Ovary (tissue), 3 donors: ENCODE measurements around the gene LDLRAD4.

ENCODE experiments used
- CTCF ChIP-seq, 3 donors: fragments of 450-650 bp in 2 of 3; fragments of 200-600 bp in 1 of 3; IDR thresholded peaks; one replicate each; pipeline versions ENCODE4 v1.5.1 to v1.8.0; 2016 to 2022; ENCODE audit warnings: antibody characterized with exemption in 3 of 3, mild to moderate bottlenecking in 1 of 3
- EP300 ChIP-seq: sonication (generic); formaldehyde crosslinking; IDR thresholded peaks from one replicate; pipeline ENCODE4 v1.6.1; 2017; ENCODE audit warnings: antibody characterized with exemption
- donor health status: DM: no; HTN: no; CAD: no.

GRCh38 chr18:13526519-13526918 lies 308.0 kb downstream of the LDLRAD4 start:
- TF ChIP-seq CTCF (IDR thresholded peaks at IDR 0.05) (no peak), EP300 (no peak)
